ENCODE data around the gene FOXC1. TPM values are rescaled to one million over a fixed set of nuclear protein-coding genes. Genes with fewer than 3 reads are reported as not detected.

FOXC1 gene
- total RNA-seq, 4 donors from 2014 or later, result 0.92 to 3.9 (median 2.0) TPM

GRCh38 chr6:1586256-1586655 lies 23.5 kb upstream of the FOXC1 start:
- no peak overlapping the region for H3K4me3 ChIP-seq
- no peak for ATAC-seq
- no peaks in the 10 kb centered on the region for H3K9me3 ChIP-seq
- H3K27me3 ChIP-seq, result peaks cover 0 to 3% (median 0%) of the 10 kb centered on the region in 3 donors
- no peaks in the 10 kb centered on the region for H3K4me1 ChIP-seq
- no peaks in the 10 kb centered on the region for H3K36me3 ChIP-seq
- no peak overlapping the region for H3K27ac ChIP-seq
- intact Hi-C loops (cut with DNase I; ENCODE audit: low total_unique reads) (no loop called here), in situ Hi-C loops (cut with MboI; ENCODE audit: low sequenced_read_pairs in 4 of 4) (loop anchor here in 2 of 4 donors (10.0 to 25.0 kb wide), 3 partner anchors 601 to 1151 kb away; no protein-coding TSS in a partner anchor)
- no peak for TF ChIP-seq POLR2A (IDR thresholded peaks at IDR 0.05)
- no peak for TF ChIP-seq CTCF (IDR thresholded peaks at IDR 0.05 in 4 of 5, conservative IDR thresholded peaks at IDR 0.05 in 1 of 5)
- DNase-seq, result no peak

- Histone ChIP-seq H3K36me3 (no peaks in the 10 kb centered on the region), H3K9me3 (no peaks in the 10 kb centered on the region), H3K4me1 (no peaks in the 10 kb centered on the region), H3K4me3 (no peak overlapping the region), H3K27me3 (peaks cover 0 to 3% (median 0%) of the 10 kb centered on the region in 3 donors), H3K27ac (no peak overlapping the region)
- TF ChIP-seq POLR2A (IDR thresholded peaks at IDR 0.05) (no peak), CTCF (IDR thresholded peaks at IDR 0.05 in 4 of 5, conservative IDR thresholded peaks at IDR 0.05 in 1 of 5) (no peak)
- DNase-seq, result no peak
- in situ Hi-C loops (cut with MboI; ENCODE audit: low sequenced_read_pairs in 4 of 4) (loop anchor here in 2 of 4 donors (10.0 to 25.0 kb wide), 3 partner anchors 600 to 1150 kb away; no protein-coding TSS in a partner anchor), intact Hi-C loops (cut with DNase I; ENCODE audit: low total_unique reads) (no loop called here)
- ATAC-seq, result no peak
Measured at GRCh38 chr6:1586861-1587450, 22.8 kb upstream of the FOXC1 start.

GRCh38 chr6:1587546-1587945 lies 22.2 kb upstream of the FOXC1 start:
- TF ChIP-seq CTCF (IDR thresholded peaks at IDR 0.05 in 4 of 5, conservative IDR thresholded peaks at IDR 0.05 in 1 of 5) (no peak), POLR2A (IDR thresholded peaks at IDR 0.05) (no peak)
- Histone ChIP-seq H3K27me3 (peaks cover 0 to 3% (median 0%) of the 10 kb centered on the region in 3 donors), H3K4me1 (no peaks in the 10 kb centered on the region), H3K4me3 (no peak overlapping the region), H3K9me3 (no peaks in the 10 kb centered on the region), H3K27ac (no peak overlapping the region), H3K36me3 (no peaks in the 10 kb centered on the region)
- DNase-seq, result no peak
- in situ Hi-C loops (cut with MboI; ENCODE audit: low sequenced_read_pairs in 4 of 4) (loop anchor here in 2 of 4 donors (10.0 to 25.0 kb wide), 3 partner anchors 600 to 1150 kb away; no protein-coding TSS in a partner anchor), intact Hi-C loops (cut with DNase I; ENCODE audit: low total_unique reads) (no loop called here)
- ATAC-seq, result no peak

- intact Hi-C loops (cut with DNase I; ENCODE audit: low total_unique reads) (no loop called here), in situ Hi-C loops (cut with MboI; ENCODE audit: low sequenced_read_pairs in 4 of 4) (loop anchor here in 2 of 4 donors (10.0 to 25.0 kb wide), 3 partner anchors 599 to 1149 kb away; no protein-coding TSS in a partner anchor)
- no peak overlapping the region for H3K27ac ChIP-seq
- no peak overlapping the region for H3K4me3 ChIP-seq
- no peaks in the 10 kb centered on the region for H3K9me3 ChIP-seq
- H3K27me3 ChIP-seq, result peaks cover 0 to 5% (median 3%) of the 10 kb centered on the region in 3 donors
- H3K4me1 ChIP-seq, result no peaks in the 10 kb centered on the region
- no peak for TF ChIP-seq POLR2A (IDR thresholded peaks at IDR 0.05)
- TF ChIP-seq CTCF (IDR thresholded peaks at IDR 0.05 in 4 of 5, conservative IDR thresholded peaks at IDR 0.05 in 1 of 5), result no peak
- no peak for ATAC-seq
- DNase-seq, result no peak
- H3K36me3 ChIP-seq, result no peaks in the 10 kb centered on the region
Measured at GRCh38 chr6:1587977-1588376, 21.7 kb upstream of the FOXC1 start.
